IMR-90 (cell line): Measurements from ENCODE around the gene ASPA. TPM values are rescaled to one million over a fixed set of nuclear protein-coding genes. Genes with fewer than 3 reads are reported as not detected.

Experiments used
- ATAC-seq: fragments of 200-7000 bp; cut with Tn5 transposase; 2 replicates; pipeline ENCODE4 v1.9.1; 2020; ENCODE audit warnings: low read depth, mild to moderate bottlenecking, moderate library complexity
- BruUV-seq: library from RNA; stranded (reverse); fragments of 400-500 nt; replicated peaks from 2 replicates; lab custom pipeline; 2021; lab: Mats Ljungman, UMichigan
- CTCF ChIA-PET: fragments of 300-600 bp; formaldehyde crosslinking; extraction: SDS; loops from one replicate; lab custom pipeline; 2021; ENCODE audit warnings: antibody characterized with exemption; lab: Yijun Ruan, JAX
- POLR2A ChIA-PET: fragments of 300-600 bp; sonication (Branson Sonifier 250); formaldehyde crosslinking; loops from one replicate; lab custom pipeline; 2022; ENCODE audit warnings: antibody characterized with exemption; ENCODE audit not compliant: unreplicated experiment; lab: Charles Lee
- DNase-seq: peaks from one replicate; pipeline ENCODE4 v3.0.0; 2013
- H2AFZ ChIP-seq: replicated peaks from 2 replicates; pipeline ENCODE3; 2013; ENCODE audit warnings: low read length, mild to moderate bottlenecking; ENCODE audit not compliant: poor library complexity
- H2AK5ac ChIP-seq: 2 replicates; pipeline ENCODE4 v1.6.1; 2013; ENCODE audit warnings: low read depth, low read length, inconsistent platforms
- H2AK9ac ChIP-seq: replicated peaks from 2 replicates; pipeline ENCODE3; 2013; ENCODE audit warnings: mild to moderate bottlenecking, low read depth, low read length, moderate library complexity; ENCODE audit not compliant: poor library complexity
- H2BK120ac ChIP-seq: 2 replicates; pipeline ENCODE4 v1.6.1; 2013; ENCODE audit warnings: low read depth, low read length, inconsistent platforms
- H2BK15ac ChIP-seq: 3 replicates; pipeline ENCODE4 v1.6.1; 2013; ENCODE audit warnings: low read depth, low read length, inconsistent platforms
- H2BK20ac ChIP-seq: 2 replicates; pipeline ENCODE4 v1.6.1; 2013; ENCODE audit warnings: low read depth, mild to moderate bottlenecking, inconsistent platforms, low read length, moderate library complexity
- H2BK5ac ChIP-seq: 2 replicates; pipeline ENCODE4 v1.6.1; 2013; ENCODE audit warnings: mild to moderate bottlenecking, low read depth, low read length, inconsistent platforms; ENCODE audit not compliant: poor library complexity, severe bottlenecking
- H3K14ac ChIP-seq: replicated peaks from 2 replicates; pipeline ENCODE4 v1.6.1; 2013; ENCODE audit warnings: low read depth, low read length, inconsistent platforms
- H3K18ac ChIP-seq: 2 replicates; pipeline ENCODE4 v1.6.1; 2013; ENCODE audit warnings: low read depth, low read length, control low read depth
- H3K23ac ChIP-seq: 2 replicates; pipeline ENCODE4 v1.6.1; 2013; ENCODE audit warnings: low read depth, low read length, inconsistent platforms
- H3K27ac ChIP-seq: 2 replicates; pipeline ENCODE4 v1.5.1; 2013; ENCODE audit warnings: mild to moderate bottlenecking, control low read depth, low read length; ENCODE audit not compliant: insufficient read depth
- H3K27me3 ChIP-seq: 2 replicates; pipeline ENCODE4 v1.6.1; 2013; ENCODE audit warnings: low read length; ENCODE audit not compliant: control insufficient read depth, insufficient read depth
- H3K36me3 ChIP-seq: 2 replicates; pipeline ENCODE4 v1.6.1; 2013; ENCODE audit warnings: low read length, mixed read lengths; ENCODE audit not compliant: control insufficient read depth, insufficient read depth
- H3K4ac ChIP-seq: 2 replicates; pipeline ENCODE4 v1.6.1; 2013; ENCODE audit warnings: low read depth, low read length, inconsistent platforms
- H3K4me1 ChIP-seq: 2 replicates; pipeline ENCODE4 v1.6.1; 2013; ENCODE audit warnings: low read length, mixed read lengths; ENCODE audit not compliant: control insufficient read depth, insufficient read depth
- H3K4me2 ChIP-seq: 2 replicates; pipeline ENCODE4 v1.6.1; 2013; ENCODE audit warnings: low read depth, mild to moderate bottlenecking, control low read depth, low read length, moderate library complexity
- H3K4me3 ChIP-seq: 2 replicates; pipeline ENCODE4 v1.5.1; 2013; ENCODE audit warnings: low read depth, mild to moderate bottlenecking, control low read depth, low read length, moderate library complexity; ENCODE audit not compliant: insufficient read depth
- H3K56ac ChIP-seq: 2 replicates; pipeline ENCODE4 v1.6.1; 2013; ENCODE audit warnings: low read length, inconsistent platforms; ENCODE audit not compliant: insufficient read depth; ENCODE audit errors: extremely low read depth
- H3K79me1 ChIP-seq, 2 experiments: 2 replicates each; pipeline ENCODE4 v1.6.1; 2013; ENCODE audit warnings: low read length in 2 of 2, inconsistent platforms in 1 of 2, low read depth in 1 of 2
- H3K9ac ChIP-seq: 2 replicates; pipeline ENCODE4 v1.6.1; 2013; ENCODE audit warnings: low read depth, low read length, control low read depth
- H3K9me1 ChIP-seq: 2 replicates; pipeline ENCODE4 v1.6.1; 2013; ENCODE audit warnings: low read length, inconsistent platforms; ENCODE audit not compliant: insufficient read depth
- H3K9me3 ChIP-seq: 2 replicates; pipeline ENCODE4 v1.6.1; 2013; ENCODE audit warnings: low read length; ENCODE audit not compliant: control insufficient read depth, insufficient read depth
- H4K20me1 ChIP-seq: 2 replicates; pipeline ENCODE4 v1.6.1; 2013; ENCODE audit warnings: low read length, inconsistent platforms; ENCODE audit not compliant: insufficient read depth
- H4K5ac ChIP-seq: 2 replicates; pipeline ENCODE4 v1.6.1; 2013; ENCODE audit warnings: mild to moderate bottlenecking, low read depth, low read length, control low read depth
- H4K8ac ChIP-seq, 2 experiments: 2 replicates each; pipeline ENCODE4 v1.6.1; 2013; ENCODE audit warnings: low read depth in 2 of 2, low read length in 2 of 2, control low read depth in 1 of 2, inconsistent platforms in 1 of 2
- H4K91ac ChIP-seq: 2 replicates; pipeline ENCODE4 v1.6.1; 2013; ENCODE audit warnings: low read depth, low read length, inconsistent platforms; ENCODE audit not compliant: insufficient read depth
- BHLHE40 ChIP-seq: fragments of 150-350 bp; IDR thresholded peaks from 2 replicates; pipeline ENCODE4 v1.6.1; 2016; ENCODE audit warnings: mild to moderate bottlenecking, low read depth, low read length
- CEBPB ChIP-seq: IDR thresholded peaks from 2 replicates; pipeline ENCODE4 v1.6.1; 2012; ENCODE audit warnings: low read depth, low read length, improper control_type of control experiment
- CHD1 ChIP-seq: IDR thresholded peaks from 2 replicates; pipeline ENCODE4 v1.6.1; 2012; ENCODE audit warnings: low read depth, low read length, improper control_type of control experiment
- FOS ChIP-seq: fragments of 150-350 bp; IDR thresholded peaks from 2 replicates; pipeline ENCODE4 v1.6.1; 2016; ENCODE audit warnings: low read depth, low read length
- MAFK ChIP-seq: IDR thresholded peaks from 2 replicates; pipeline ENCODE4 v1.6.1; 2012; ENCODE audit warnings: low read depth, low read length, improper control_type of control experiment
- MAZ ChIP-seq: IDR thresholded peaks from 2 replicates; pipeline ENCODE4 v1.6.1; 2012; ENCODE audit warnings: low read depth, mild to moderate bottlenecking, low read length, improper control_type of control experiment, moderate library complexity, borderline replicate concordance
- MXI1 ChIP-seq: IDR thresholded peaks from 2 replicates; pipeline ENCODE4 v1.6.1; 2012; ENCODE audit warnings: low read depth, mild to moderate bottlenecking, low read length, moderate library complexity, borderline replicate concordance
- NFE2L2 ChIP-seq: fragments of 150-350 bp; IDR thresholded peaks from 2 replicates; pipeline ENCODE4 v1.6.1; 2016; ENCODE audit warnings: low read depth, mild to moderate bottlenecking, low read length
- POLR2A ChIP-seq: IDR thresholded peaks from 2 replicates; pipeline ENCODE4 v1.6.1; 2012; ENCODE audit warnings: mild to moderate bottlenecking, low read depth, low read length
- RAD21 ChIP-seq: IDR thresholded peaks from 2 replicates; pipeline ENCODE4 v1.6.1; 2012; ENCODE audit warnings: low read length, improper control_type of control experiment
- RCOR1 ChIP-seq: IDR thresholded peaks from 2 replicates; pipeline ENCODE4 v1.6.1; 2012; ENCODE audit warnings: mild to moderate bottlenecking, low read length, improper control_type of control experiment; ENCODE audit not compliant: insufficient replicate concordance
- RFX5 ChIP-seq: IDR thresholded peaks from 2 replicates; pipeline ENCODE4 v1.8.0; 2012; ENCODE audit warnings: low read depth, mild to moderate bottlenecking, low read length, moderate library complexity
- SMC3 ChIP-seq: fragments of 150-350 bp; IDR thresholded peaks from 2 replicates; pipeline ENCODE4 v1.6.1; 2016; ENCODE audit warnings: low read depth, mild to moderate bottlenecking, antibody characterized with exemption, low read length, moderate library complexity
- WGBS, 2 experiments: methylation state at CpG; one replicate each; pipeline versions ENCODE4 v1.1.5 to v1.1.7; 2013; ENCODE audit warnings: missing lambda C conversion rate in 2 of 2; ENCODE audit not compliant: insufficient read length in 1 of 2; ENCODE audit errors: extremely low coverage in 2 of 2; 5-methylcytosine and 5-hydroxymethylcytosine counted together
- dilution Hi-C: fragments of 300-500 bp; cut with HindIII; formaldehyde crosslinking; loops from one replicate; pipeline ENCODE4 v1.14.3; 2018; ENCODE audit warnings: low sequenced_read_pairs; ENCODE audit not compliant: unreplicated experiment
- in situ Hi-C: fragments of 300-500 bp; cut with MboI; formaldehyde crosslinking; loops from 3 replicates; pipeline ENCODE4 v1.14.3; 2019; ENCODE audit warnings: low sequenced_read_pairs, inconsistent platforms, mixed read lengths
- intact Hi-C: fragments of 100-400 bp; cut with micrococcal nuclease; formaldehyde crosslinking; loops from 2 replicates; pipeline ENCODE4 v1.10.0; 2022
- polyA plus RNA-seq, 3 experiments: library from polyadenylated mRNA; depleted of rRNA; stranded (reverse); fragments of >200 nt; gene quantifications; 2 replicates each; pipeline ENCODE4 v1.2.3, GENCODE V29; 2012; ENCODE audit warnings: low replicate concordance in 1 of 3
- total RNA-seq: library from RNA; depleted of rRNA; stranded (reverse); fragments of >200 nt; gene quantifications from 2 replicates; pipeline ENCODE4 v1.2.3, GENCODE V29; 2012
- TF ChIP-seq, protein P1 (sequence below): conservative IDR thresholded peaks from 2 replicates; pipeline ENCODE4 v1.5.1; 2012; ENCODE audit warnings: mild to moderate bottlenecking, low read depth, low read length, improper control_type of control experiment
- TF ChIP-seq, protein P2 (sequence below): fragments of 150-350 bp; IDR thresholded peaks from 2 replicates; pipeline ENCODE4 v1.6.1; 2016; ENCODE audit warnings: low read depth, mild to moderate bottlenecking, low read length, moderate library complexity, borderline replicate concordance
- TF ChIP-seq, protein P3 (sequence below): fragments of 150-350 bp; IDR thresholded peaks from 2 replicates; pipeline ENCODE4 v1.6.1; 2017; ENCODE audit warnings: mild to moderate bottlenecking, antibody characterized with exemption, low read length, low read depth

The ASPA gene
- total and polyA plus RNA-seq, 2 of the 4 experiments (the other 2 are of a cell fraction) = 0.02 TPM; not detected in 1

DNA sequence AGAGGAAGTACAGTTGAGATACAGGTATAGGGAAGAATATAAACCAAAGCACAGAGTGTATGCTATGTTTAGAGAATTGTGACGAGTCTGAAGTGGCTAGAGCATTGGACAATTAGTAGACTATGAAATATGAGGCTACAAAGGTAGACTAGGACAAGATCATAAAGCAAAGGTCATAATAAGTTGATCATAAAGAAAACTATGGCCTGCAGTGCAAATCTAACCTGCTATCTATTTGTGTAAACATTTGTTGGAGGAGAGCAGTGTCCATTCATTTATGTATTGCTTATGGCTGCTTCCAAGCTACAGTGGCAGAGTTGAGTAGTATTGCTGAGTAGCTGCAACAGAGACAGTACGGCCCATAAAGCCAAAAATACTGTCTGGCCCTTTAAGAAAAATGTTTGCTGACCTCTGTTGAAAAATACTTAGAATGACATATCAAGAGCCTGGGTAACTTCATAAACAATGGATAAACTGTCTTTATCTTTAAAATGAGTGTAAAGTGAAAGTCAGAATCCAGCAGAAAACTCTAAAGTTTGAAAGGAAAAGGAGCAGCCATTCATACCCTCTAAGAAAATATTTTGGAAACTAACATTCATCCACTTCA, 27.6 kb upstream of the ASPA start:
- DNase-seq (no peak), ATAC-seq (no peak)
- Histone ChIP-seq H3K4me1 (no peaks in the 10 kb centered on the region), H2AFZ (no peak overlapping the region), H3K9me3 (no peaks in the 10 kb centered on the region), H3K18ac (no peak overlapping the region), H2BK5ac (no peak overlapping the region), H2BK120ac (no peak overlapping the region), H3K36me3 (no peaks in the 10 kb centered on the region), H3K27ac (no peak overlapping the region), H3K9me1 (no peaks in the 10 kb centered on the region), H3K4me3 (no peak overlapping the region), H3K27me3 (no peaks in the 10 kb centered on the region), H4K20me1 (no peaks in the 10 kb centered on the region), H4K91ac (no peak overlapping the region), H3K14ac (no peak overlapping the region), H4K8ac (no peak overlapping the region), H2BK15ac (no peak overlapping the region), H3K4me2 (no peak overlapping the region), H3K79me1 (no peaks in the 10 kb centered on the region), H4K5ac (no peak overlapping the region), H3K4ac (no peak overlapping the region), H3K23ac (no peak overlapping the region), H3K56ac (no peak overlapping the region), H3K9ac (no peak overlapping the region), H2AK9ac (no peak overlapping the region), H2AK5ac (no peak overlapping the region), H2BK20ac (no peak overlapping the region)
- 17% methylated on average over 1 of the region's 2 CpGs; no CpG with 5 or more reads in 1 of the 2 experiments for WGBS, 2 experiments
- in situ Hi-C loops (no loop called here), dilution Hi-C loops (no loop called here), intact Hi-C loops (no loop called here)
- POLR2A ChIA-PET = no interaction called here
- TF ChIP-seq, protein P1, sequence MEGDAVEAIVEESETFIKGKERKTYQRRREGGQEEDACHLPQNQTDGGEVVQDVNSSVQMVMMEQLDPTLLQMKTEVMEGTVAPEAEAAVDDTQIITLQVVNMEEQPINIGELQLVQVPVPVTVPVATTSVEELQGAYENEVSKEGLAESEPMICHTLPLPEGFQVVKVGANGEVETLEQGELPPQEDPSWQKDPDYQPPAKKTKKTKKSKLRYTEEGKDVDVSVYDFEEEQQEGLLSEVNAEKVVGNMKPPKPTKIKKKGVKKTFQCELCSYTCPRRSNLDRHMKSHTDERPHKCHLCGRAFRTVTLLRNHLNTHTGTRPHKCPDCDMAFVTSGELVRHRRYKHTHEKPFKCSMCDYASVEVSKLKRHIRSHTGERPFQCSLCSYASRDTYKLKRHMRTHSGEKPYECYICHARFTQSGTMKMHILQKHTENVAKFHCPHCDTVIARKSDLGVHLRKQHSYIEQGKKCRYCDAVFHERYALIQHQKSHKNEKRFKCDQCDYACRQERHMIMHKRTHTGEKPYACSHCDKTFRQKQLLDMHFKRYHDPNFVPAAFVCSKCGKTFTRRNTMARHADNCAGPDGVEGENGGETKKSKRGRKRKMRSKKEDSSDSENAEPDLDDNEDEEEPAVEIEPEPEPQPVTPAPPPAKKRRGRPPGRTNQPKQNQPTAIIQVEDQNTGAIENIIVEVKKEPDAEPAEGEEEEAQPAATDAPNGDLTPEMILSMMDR = no peak
- TF ChIP-seq MXI1 (no peak), MAZ (no peak), POLR2A (no peak), BHLHE40 (no peak), RAD21 (no peak), NFE2L2 (no peak), MAFK (no peak), CEBPB (no peak), RCOR1 (no peak), SMC3 (no peak), FOS (no peak), CHD1 (no peak), RFX5 (no peak)
- TF ChIP-seq, protein P2, sequence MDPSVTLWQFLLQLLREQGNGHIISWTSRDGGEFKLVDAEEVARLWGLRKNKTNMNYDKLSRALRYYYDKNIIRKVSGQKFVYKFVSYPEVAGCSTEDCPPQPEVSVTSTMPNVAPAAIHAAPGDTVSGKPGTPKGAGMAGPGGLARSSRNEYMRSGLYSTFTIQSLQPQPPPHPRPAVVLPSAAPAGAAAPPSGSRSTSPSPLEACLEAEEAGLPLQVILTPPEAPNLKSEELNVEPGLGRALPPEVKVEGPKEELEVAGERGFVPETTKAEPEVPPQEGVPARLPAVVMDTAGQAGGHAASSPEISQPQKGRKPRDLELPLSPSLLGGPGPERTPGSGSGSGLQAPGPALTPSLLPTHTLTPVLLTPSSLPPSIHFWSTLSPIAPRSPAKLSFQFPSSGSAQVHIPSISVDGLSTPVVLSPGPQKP = no peak
- TF ChIP-seq, protein P3, sequence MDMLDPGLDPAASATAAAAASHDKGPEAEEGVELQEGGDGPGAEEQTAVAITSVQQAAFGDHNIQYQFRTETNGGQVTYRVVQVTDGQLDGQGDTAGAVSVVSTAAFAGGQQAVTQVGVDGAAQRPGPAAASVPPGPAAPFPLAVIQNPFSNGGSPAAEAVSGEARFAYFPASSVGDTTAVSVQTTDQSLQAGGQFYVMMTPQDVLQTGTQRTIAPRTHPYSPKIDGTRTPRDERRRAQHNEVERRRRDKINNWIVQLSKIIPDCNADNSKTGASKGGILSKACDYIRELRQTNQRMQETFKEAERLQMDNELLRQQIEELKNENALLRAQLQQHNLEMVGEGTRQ = no peak
- CTCF ChIA-PET = no interaction called here
- BruUV-seq = no TSS peak
